GM21786 (cell line): Measurements from ENCODE around the gene SLC35D3.
"Not testable (repeated sequence)": the region's sequence is repeated elsewhere in the genome, so short reads cannot be mapped to it uniquely, and the experiment has no call there.

Experiments
- ATAC-seq: cut with Tn5 transposase; IDR thresholded peaks from one replicate; pipeline ENCODE4 v1.9.1; 2021; ENCODE audit not compliant: unreplicated experiment

The SLC35D3 gene

DNA sequence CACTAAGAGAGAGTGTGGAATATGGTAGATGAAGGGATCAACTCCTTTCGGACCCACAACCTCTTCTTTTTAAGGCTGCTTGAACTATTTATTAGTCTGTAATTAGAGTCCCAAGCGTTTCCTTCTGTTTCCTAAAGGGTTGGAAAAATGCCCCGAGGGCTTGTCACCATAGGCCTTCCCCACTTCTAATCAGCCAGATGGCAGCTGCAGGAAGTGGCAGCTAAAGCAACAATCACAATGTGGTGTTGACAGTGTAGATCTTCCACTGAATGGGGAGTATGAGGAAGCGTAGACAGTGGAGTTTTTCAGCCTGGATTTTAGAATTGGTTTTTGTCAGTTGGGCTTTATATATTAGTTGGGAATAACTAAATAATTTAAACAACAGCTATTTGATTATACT is 40.6 kb downstream of the SLC35D3 start:
- ATAC-seq, result no peak

DNA sequence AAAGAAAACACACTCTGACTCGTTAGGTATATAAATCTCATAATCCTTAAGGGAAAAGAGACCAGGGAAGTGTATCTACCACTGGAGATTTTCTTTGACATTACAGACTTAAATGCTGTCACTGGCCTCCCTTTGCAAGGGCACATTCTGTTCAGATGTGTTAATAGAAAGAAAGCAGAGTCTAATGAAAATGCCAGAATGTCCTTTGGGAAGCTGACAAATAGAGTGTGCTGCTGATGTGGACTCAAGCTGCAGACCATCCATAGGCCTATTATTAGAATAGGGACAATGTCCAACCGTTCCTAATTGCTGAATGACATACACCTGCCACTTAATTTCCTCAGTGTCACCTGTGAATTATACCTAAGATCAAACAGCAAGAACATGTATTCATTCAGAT is 41.2 kb downstream of the SLC35D3 start:
- no peak for ATAC-seq

DNA sequence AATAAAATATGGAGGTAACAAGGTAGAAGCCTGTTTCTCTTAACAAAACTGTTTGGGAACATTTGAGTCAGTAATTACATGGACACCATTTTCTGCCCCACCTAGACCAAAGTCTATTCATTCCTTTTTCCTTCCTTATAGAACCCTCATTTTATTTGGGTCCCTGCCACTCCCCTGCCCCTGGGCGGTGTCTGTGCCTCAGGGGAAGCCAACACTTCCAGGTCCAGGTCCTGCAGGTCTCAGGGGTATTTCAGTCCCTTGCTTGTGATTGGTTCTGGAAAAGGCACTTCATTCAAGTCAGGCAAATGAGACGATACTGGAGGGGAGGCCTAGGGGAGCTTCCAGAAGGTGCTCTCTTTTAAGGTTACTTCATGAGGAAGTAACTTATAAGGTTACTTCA is 42.3 kb downstream of the SLC35D3 start:
- ATAC-seq, result no peak

DNA sequence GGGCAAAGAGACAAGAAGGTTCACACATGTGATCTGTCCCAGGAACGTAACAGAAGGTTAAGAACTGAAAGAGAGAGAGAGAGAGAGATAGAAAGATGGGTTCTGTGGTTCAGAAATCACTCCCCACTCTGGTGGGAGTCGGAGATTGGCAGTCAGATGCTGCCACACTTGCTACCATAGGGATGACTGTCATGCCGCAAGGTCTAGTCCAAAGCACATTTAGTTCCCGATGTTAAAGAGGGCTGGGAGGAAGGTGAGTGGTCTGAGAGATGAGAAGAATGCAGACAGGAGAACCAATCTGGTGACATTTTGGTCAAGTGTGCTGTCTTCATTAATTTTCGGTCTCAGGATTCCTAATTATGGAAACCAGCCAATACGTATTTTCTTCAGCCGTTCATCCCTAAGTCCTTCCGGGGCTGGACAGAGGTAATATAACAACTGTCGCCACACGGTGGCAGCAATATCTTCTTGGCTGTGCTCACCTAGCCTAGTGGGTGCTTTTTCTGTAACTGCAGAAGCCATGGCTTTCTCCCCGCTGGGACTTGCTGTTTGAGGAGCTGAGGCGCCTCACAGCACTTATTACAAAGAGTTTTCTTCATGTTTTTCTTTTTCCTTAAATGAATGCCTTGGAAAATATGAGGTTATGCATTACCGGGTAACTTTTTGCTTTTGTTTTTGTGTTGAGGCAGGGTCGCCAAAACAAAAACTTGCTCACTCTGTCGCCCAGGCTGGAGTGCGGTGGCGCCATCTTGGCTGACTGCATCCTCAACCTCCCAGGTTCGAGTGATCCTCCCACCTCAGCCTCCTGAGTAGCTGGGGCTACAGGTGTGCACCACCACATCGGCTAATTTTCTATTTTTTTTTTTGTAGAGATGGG is 46.0 kb downstream of the SLC35D3 start:
- ATAC-seq, result peak; percentile 92

DNA sequence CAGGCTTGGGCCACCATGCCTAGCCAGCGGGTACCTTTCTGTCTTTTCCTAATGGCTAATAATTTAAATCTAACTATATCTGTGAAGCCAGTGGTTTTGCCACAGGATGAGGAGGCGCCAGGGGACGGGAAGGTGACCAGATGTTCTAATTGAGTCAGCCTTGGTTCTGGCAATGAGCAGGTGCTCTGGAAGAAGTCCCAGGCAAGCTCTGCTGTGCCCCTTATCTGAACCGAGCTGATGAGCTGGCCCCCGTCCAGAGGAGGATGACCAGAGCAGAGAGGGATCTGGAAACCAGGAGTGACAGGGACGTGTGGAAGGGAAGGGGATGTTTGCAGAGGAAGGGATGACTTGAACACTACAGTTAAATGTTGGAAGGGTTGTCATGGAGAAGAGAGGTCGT is 46.7 kb downstream of the SLC35D3 start:
- ATAC-seq, result no peak

DNA sequence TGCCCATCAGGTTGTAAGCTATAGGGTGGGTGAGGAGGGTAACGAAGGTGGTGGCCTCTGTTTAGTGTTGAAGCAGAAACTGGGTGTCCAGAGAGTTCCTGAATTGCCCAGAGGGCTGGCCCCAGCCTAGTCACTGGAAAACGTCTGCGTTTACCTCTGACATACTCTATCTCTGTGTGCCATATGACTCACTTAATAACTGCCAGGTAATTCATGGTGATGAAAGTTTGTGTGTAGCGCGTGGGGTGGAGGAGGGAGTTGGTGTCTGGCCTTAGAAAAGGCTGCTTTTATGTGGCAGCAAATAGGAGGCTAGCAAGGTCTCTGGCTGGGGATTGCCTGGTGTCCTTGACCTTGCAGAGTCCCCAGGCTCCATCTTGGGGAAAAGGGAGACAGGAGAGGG is 47.3 kb downstream of the SLC35D3 start:
- no peak for ATAC-seq

DNA sequence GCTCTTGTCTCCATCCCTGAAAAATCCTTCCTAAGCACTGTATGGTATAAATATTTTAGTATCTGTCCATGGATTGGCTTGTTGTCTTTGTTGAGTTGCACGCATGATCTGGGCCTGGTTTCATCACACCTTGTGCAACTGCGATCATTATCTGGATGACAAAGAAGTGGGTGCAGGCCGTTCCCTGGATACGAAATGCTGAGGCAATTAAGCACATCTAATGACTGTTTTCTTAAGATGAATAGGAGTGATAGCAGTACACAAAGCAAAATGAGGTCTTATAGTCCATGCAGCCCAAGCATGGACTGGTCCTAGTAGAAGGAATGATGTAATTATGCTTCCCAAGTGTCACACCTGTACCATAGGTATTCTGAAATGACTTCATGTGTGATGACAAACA is 47.8 kb downstream of the SLC35D3 start:
- ATAC-seq, result no peak

DNA sequence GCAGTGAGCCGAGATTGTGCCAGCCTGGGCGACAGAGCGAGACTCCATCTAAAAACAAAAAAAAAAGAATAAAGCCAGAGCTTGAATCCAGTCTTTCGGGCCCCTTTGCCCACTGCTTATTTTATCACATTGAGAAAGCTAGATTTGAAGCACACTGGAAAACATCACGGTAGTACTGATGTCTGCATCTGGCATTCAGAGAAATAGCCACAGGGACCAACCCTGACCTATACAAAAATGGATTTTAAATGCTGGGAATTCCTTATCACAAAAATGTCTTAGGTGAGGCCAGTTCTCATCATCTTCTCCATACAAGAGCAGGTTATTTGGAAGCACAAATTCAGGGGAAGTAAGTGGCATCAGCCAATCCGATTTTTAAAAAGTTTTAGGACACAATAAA is 49.5 kb downstream of the SLC35D3 start:
- no peak for ATAC-seq

DNA sequence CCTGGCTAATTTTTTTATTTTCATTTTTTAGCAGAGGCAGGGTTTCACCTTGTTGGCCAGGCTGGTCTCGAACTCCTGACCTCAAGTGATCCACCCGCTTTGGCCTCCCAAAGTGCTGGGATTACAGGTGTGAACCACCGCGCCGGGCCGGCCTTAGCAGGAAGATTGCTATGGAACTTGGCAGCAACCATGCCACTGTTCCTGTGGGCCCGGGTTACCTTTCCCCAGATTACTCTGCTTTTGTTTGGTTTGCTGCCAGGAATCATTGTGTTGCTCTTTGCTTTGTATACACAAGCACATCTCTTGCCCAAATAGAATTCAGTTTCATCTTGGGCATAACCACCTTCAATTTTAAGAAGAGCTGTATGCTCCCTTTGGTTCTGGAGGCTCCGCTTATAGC is 51.7 kb downstream of the SLC35D3 start:
- ATAC-seq, result not testable (repeated sequence)
